ENCODE measurements around the gene SLC22A8. TPM values are rescaled to one million over a fixed set of nuclear protein-coding genes. Genes with fewer than 3 reads are reported as not detected.

The SLC22A8 gene
- total RNA-seq, 1 experiment from 2014 or later: not detected

DNA sequence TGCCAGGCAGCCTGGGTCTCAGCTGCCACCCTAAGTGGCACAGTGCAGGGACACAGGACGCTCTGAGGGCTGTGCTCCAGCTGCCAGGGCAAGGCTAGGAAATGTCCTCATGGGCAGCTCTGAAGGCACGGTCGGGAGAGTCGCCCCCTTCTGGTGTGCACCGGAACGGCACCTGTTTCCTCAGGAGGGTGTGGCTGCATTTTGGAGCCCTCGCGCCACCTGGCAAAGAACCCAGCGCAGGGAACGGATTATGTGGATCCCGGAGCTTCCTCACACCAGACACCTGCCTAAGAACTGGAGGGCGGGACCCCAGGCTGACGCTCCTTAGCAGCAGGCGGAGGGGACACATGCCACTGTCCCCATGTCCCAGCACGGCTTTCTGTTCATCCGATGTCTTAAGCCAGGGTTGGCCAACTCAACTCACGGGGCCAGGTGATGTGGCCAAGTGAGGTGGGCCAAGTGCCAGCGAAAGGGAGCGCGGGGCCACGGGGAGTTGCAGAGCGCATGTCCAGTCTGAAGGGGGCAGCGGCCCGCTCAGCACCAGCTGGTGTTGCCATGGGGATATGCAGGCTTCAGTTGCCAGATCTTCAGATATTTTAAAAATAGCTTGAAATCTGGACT, 5.1 kb upstream of the SLC22A8 start:
- CTCF ChIA-PET: interaction anchor here (0.6 to 5.6 kb wide), 4 partner anchors 45 to 114 kb away, joined by 3 to 101 read pairs (median 4); no protein-coding TSS in a partner anchor
- Histone ChIP-seq H3K27ac (ENCODE audit: low read depth, low read length, poor library complexity, severe bottlenecking) (no peak overlapping the region), H3K4me1 (ENCODE audit: insufficient read depth, low read length, poor library complexity, severe bottlenecking) (peaks cover 13% of the 10 kb centered on the region), H3K4me3 (ENCODE audit: low read depth, low read length, poor library complexity, severe bottlenecking) (no peak overlapping the region), H3K36me3 (ENCODE audit: insufficient read depth, low read length, poor library complexity, severe bottlenecking) (no peaks in the 10 kb centered on the region), H3K27me3 (replicated peaks; ENCODE audit: insufficient read depth, low read depth, low read length, poor library complexity) (no peaks in the 10 kb centered on the region), H3K9me3 (ENCODE audit: low read depth, low read length, poor library complexity, severe bottlenecking) (no peaks in the 10 kb centered on the region)
- TF ChIP-seq CTCF (conservative IDR thresholded peaks at IDR 0.05; ENCODE audit: low read depth, low read length) (peak; percentile 83), EZH2 (IDR thresholded peaks at IDR 0.05; ENCODE audit: borderline replicate concordance, low read depth, low read length, poor library complexity, severe bottlenecking) (no peak)
- BruUV-seq (replicated peaks): no TSS peak
- DNase-seq (ENCODE audit: low spot score): peak; percentile 47
- POLR2A ChIA-PET (ENCODE audit: low non-redundant PET): no interaction called here
- intact Hi-C loops (cut with micrococcal nuclease; ENCODE audit: unreplicated experiment): loop anchor here (5.0 to 10.0 kb wide), 2 partner anchors 288 to 626 kb away; no protein-coding TSS in a partner anchor

- TF ChIP-seq EZH2 (IDR thresholded peaks at IDR 0.05; ENCODE audit: borderline replicate concordance, low read depth, low read length, poor library complexity, severe bottlenecking): no peak
- no peak for TF ChIP-seq CTCF (conservative IDR thresholded peaks at IDR 0.05; ENCODE audit: low read depth, low read length)
- Histone ChIP-seq H3K4me3 (ENCODE audit: low read depth, low read length, poor library complexity, severe bottlenecking) (no peak overlapping the region), H3K27me3 (replicated peaks; ENCODE audit: insufficient read depth, low read depth, low read length, poor library complexity) (no peaks in the 10 kb centered on the region), H3K36me3 (ENCODE audit: insufficient read depth, low read length, poor library complexity, severe bottlenecking) (no peaks in the 10 kb centered on the region), H3K27ac (ENCODE audit: low read depth, low read length, poor library complexity, severe bottlenecking) (no peak overlapping the region), H3K4me1 (ENCODE audit: insufficient read depth, low read length, poor library complexity, severe bottlenecking) (peaks cover 13% of the 10 kb centered on the region), H3K9me3 (ENCODE audit: low read depth, low read length, poor library complexity, severe bottlenecking) (no peaks in the 10 kb centered on the region)
- no peak for DNase-seq (ENCODE audit: low spot score)
- POLR2A ChIA-PET (ENCODE audit: low non-redundant PET): no interaction called here
- CTCF ChIA-PET: interaction anchor here (5.6 kb wide), 1 partner anchor 113 kb away, joined by 101 read pairs; no protein-coding TSS in a partner anchor
- BruUV-seq (replicated peaks): no TSS peak
- intact Hi-C loops (cut with micrococcal nuclease; ENCODE audit: unreplicated experiment): no loop called here
These were observed 3.9 kb upstream of the SLC22A8 start for GRCh38 chr11:63019506-63019905.

DNA sequence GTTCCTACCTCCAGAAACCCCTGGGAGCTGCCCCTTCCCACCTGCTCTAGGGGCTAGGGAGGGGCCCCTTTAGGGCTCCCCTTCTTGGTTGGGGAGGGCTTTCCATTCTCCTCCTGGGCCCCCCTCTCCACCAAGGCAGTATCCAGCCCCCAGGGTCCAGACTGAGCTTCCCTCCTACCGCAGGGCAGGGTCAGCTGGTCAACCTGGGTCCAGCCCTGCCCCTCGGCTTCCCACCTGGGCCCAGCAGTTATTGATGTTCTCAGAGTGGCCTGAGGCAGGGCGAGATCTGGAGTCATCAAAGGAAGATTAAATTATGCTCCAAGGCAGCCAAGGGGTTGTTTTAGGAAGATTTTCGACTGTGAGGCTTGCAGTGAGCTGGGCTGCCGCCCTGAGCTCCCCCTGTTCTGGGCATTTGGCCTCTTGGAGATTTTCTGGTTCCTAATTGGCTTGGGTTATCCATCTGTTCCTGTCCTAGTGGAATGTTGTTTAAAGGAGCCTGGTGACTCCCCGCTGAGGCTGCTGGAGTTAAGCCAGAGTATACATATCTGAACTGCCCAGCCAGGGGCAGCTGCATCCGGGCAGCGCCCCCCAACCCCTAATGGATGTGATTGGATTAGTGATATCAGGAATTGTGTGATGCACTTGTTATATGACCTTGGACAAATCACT, 1.8 kb upstream of the SLC22A8 start:
- POLR2A ChIA-PET (ENCODE audit: low non-redundant PET): no interaction called here
- CTCF ChIA-PET: interaction anchor here (0.7 kb wide), 2 partner anchors 113 to 501 kb away, joined by 4 to 6 read pairs; no protein-coding TSS in a partner anchor
- no TSS peak for BruUV-seq (replicated peaks)
- Histone ChIP-seq H3K9me3 (ENCODE audit: low read depth, low read length, poor library complexity, severe bottlenecking) (no peaks in the 10 kb centered on the region), H3K27me3 (replicated peaks; ENCODE audit: insufficient read depth, low read depth, low read length, poor library complexity) (no peaks in the 10 kb centered on the region), H3K27ac (ENCODE audit: low read depth, low read length, poor library complexity, severe bottlenecking) (no peak overlapping the region), H3K4me1 (ENCODE audit: insufficient read depth, low read length, poor library complexity, severe bottlenecking) (peaks cover 9% of the 10 kb centered on the region), H3K36me3 (ENCODE audit: insufficient read depth, low read length, poor library complexity, severe bottlenecking) (no peaks in the 10 kb centered on the region), H3K4me3 (ENCODE audit: low read depth, low read length, poor library complexity, severe bottlenecking) (no peak overlapping the region)
- no peak for TF ChIP-seq CTCF (conservative IDR thresholded peaks at IDR 0.05; ENCODE audit: low read depth, low read length)
- TF ChIP-seq EZH2 (IDR thresholded peaks at IDR 0.05; ENCODE audit: borderline replicate concordance, low read depth, low read length, poor library complexity, severe bottlenecking): no peak
- no peak for DNase-seq (ENCODE audit: low spot score)
- intact Hi-C loops (cut with micrococcal nuclease; ENCODE audit: unreplicated experiment): no loop called here

Measured in A673 (cell line).